Subcutaneous adipose tissue (tissue), 4 donors: Measurements from ENCODE around the gene TLCD5. TPM values are rescaled to one million over a fixed set of nuclear protein-coding genes. Genes with fewer than 3 reads are reported as not detected.

Source experiments
- CTCF ChIP-seq: fragments of 450-650 bp; IDR thresholded peaks from one replicate; pipeline ENCODE4 v1.5.1; 2016; ENCODE audit warnings: low read depth, mild to moderate bottlenecking, control low read depth, antibody characterized with exemption, moderate library complexity
- total RNA-seq, 4 donors: library from RNA; depleted of rRNA; stranded (reverse); fragments of >200 nt; gene quantifications; one replicate each; pipeline ENCODE4 v1.1.0, GENCODE V29; 2016

TLCD5 gene
- total RNA-seq, 4 donors from 2014 or later: 2.3 to 4.4 (median 3.4) TPM

- TF ChIP-seq CTCF: no peak
These were observed 17.0 kb upstream of the TLCD5 start for GRCh38 chr11:120308081-120308480.

GRCh38 chr11:120310870-120311269, 14.2 kb upstream of the TLCD5 start:
- TF ChIP-seq CTCF: no peak

- no peak for TF ChIP-seq CTCF
These were observed 10.2 kb upstream of the TLCD5 start for GRCh38 chr11:120314861-120315260.

GRCh38 chr11:120316880-120317688, 8.0 kb upstream of the TLCD5 start:
- no peak for TF ChIP-seq CTCF

GRCh38 chr11:120317689-120318480, 7.2 kb upstream of the TLCD5 start:
- TF ChIP-seq CTCF: no peak

GRCh38 chr11:120318906-120319305, 6.2 kb upstream of the TLCD5 start:
- no peak for TF ChIP-seq CTCF

- TF ChIP-seq CTCF: no peak
These were observed 1.1 kb downstream of the TLCD5 start for GRCh38 chr11:120326228-120326627.
